ENCODE data around the gene C1QTNF8.

Gene C1QTNF8

GRCh38 chr16:1108299-1109252, 12.5 kb upstream of the C1QTNF8 start:
- DNase-seq (ENCODE audit: low read depth in 3 of 3) = no peak

- DNase-seq (ENCODE audit: low read depth in 3 of 3) = no peak
These were observed 11.7 kb upstream of the C1QTNF8 start for GRCh38 chr16:1107731-1108130.

GRCh38 chr16:1107141-1107540, 11.1 kb upstream of the C1QTNF8 start:
- no peak for DNase-seq (ENCODE audit: low read depth in 3 of 3)

GRCh38 chr16:1106659-1107058, 10.6 kb upstream of the C1QTNF8 start:
- DNase-seq (ENCODE audit: low read depth in 3 of 3) = no peak

GRCh38 chr16:1105888-1106620, 10.0 kb upstream of the C1QTNF8 start:
- peak in 1 of 3 experiments; percentile 28 for DNase-seq (ENCODE audit: low read depth in 3 of 3)

- DNase-seq (ENCODE audit: low read depth in 3 of 3) = no peak
These were observed 7.6 kb upstream of the C1QTNF8 start for GRCh38 chr16:1103636-1103980.

- DNase-seq (ENCODE audit: low read depth in 3 of 3) = peak; percentile 45 to 62 (median 45)
These were observed 7.0 kb upstream of the C1QTNF8 start for GRCh38 chr16:1102921-1103635.

- no peak for DNase-seq (ENCODE audit: low read depth in 3 of 3)
These were observed 6.3 kb upstream of the C1QTNF8 start for GRCh38 chr16:1102333-1102700.

- no peak for DNase-seq (ENCODE audit: low read depth in 3 of 3)
These were observed 5.7 kb upstream of the C1QTNF8 start for GRCh38 chr16:1101573-1102332.

- no peak for DNase-seq (ENCODE audit: low read depth in 3 of 3)
These were observed 5.1 kb upstream of the C1QTNF8 start for GRCh38 chr16:1101133-1101532.

GRCh38 chr16:1100084-1100800, 4.2 kb upstream of the C1QTNF8 start:
- DNase-seq (ENCODE audit: low read depth in 3 of 3) = no peak

GRCh38 chr16:1099189-1100083, 3.4 kb upstream of the C1QTNF8 start:
- no peak for DNase-seq (ENCODE audit: low read depth in 3 of 3)

- no peak for DNase-seq (ENCODE audit: low read depth in 3 of 3)
These were observed 2.4 kb upstream of the C1QTNF8 start for GRCh38 chr16:1098266-1098991.

- no peak for DNase-seq (ENCODE audit: low read depth in 3 of 3)
These were observed 1.8 kb upstream of the C1QTNF8 start for GRCh38 chr16:1097800-1098199.

GRCh38 chr16:1097156-1097555, 1.1 kb upstream of the C1QTNF8 start:
- DNase-seq (ENCODE audit: low read depth in 3 of 3) = no peak

GRCh38 chr16:1095450-1096168, 435 bp downstream of the C1QTNF8 start:
- no peak for DNase-seq (ENCODE audit: low read depth in 3 of 3)

- DNase-seq (ENCODE audit: low read depth in 3 of 3) = no peak
These were observed 1.2 kb downstream of the C1QTNF8 start for GRCh38 chr16:1094601-1095449.

- DNase-seq (ENCODE audit: low read depth in 3 of 3) = no peak
These were observed 1.9 kb downstream of the C1QTNF8 start for GRCh38 chr16:1094124-1094479.
